ENCODE results near the gene DDX3X.

DNA sequence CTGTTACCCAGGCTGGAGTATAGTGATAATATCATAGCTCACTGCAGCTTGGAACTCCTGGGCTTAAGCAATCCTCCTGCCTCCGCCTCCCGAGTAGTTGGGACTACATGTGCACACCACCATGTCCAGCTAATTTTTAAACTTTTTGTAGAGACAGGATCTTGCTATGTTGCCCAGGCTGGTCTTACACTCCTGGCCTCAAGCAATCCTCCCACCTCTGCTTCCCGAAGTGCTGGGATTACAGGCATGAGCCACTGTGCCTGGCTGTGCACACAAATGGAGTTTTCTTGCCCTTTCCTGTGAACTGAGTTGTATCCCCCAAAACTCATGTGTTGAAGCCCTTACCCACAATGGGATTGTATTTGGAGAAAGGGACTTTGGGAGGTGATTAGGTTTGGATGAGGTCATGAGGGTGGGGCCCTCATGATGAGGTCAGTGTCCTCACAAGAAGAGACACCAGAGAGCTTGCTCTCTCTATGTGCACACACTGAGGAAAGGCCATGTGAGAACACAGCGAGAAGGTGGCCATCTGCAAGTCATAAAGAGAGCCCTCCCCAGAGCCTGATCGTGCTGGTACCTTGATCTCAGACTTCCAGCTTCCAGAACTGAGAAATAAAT is 40.1 kb downstream of the DDX3X start:
- TF ChIP-seq, protein P1, sequence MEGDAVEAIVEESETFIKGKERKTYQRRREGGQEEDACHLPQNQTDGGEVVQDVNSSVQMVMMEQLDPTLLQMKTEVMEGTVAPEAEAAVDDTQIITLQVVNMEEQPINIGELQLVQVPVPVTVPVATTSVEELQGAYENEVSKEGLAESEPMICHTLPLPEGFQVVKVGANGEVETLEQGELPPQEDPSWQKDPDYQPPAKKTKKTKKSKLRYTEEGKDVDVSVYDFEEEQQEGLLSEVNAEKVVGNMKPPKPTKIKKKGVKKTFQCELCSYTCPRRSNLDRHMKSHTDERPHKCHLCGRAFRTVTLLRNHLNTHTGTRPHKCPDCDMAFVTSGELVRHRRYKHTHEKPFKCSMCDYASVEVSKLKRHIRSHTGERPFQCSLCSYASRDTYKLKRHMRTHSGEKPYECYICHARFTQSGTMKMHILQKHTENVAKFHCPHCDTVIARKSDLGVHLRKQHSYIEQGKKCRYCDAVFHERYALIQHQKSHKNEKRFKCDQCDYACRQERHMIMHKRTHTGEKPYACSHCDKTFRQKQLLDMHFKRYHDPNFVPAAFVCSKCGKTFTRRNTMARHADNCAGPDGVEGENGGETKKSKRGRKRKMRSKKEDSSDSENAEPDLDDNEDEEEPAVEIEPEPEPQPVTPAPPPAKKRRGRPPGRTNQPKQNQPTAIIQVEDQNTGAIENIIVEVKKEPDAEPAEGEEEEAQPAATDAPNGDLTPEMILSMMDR (conservative IDR thresholded peaks at IDR 0.05; ENCODE audit: low read depth, low read length), result no peak
- no peak for TF ChIP-seq RCOR1 (IDR thresholded peaks at IDR 0.05; ENCODE audit: insufficient replicate concordance, low read length)
- TF ChIP-seq CEBPB (IDR thresholded peaks at IDR 0.05; ENCODE audit: low read depth, low read length), result no peak
- TF ChIP-seq POLR2A (IDR thresholded peaks at IDR 0.05; ENCODE audit: low read depth, low read length), result no peak
- no peak for TF ChIP-seq FOS (IDR thresholded peaks at IDR 0.05; ENCODE audit: low read depth, low read length)
- TF ChIP-seq RAD21 (IDR thresholded peaks at IDR 0.05; ENCODE audit: low read length), result no peak
- no peak for TF ChIP-seq MAZ (IDR thresholded peaks at IDR 0.05; ENCODE audit: borderline replicate concordance, low read depth, low read length)
- no peak for TF ChIP-seq USF2 (IDR thresholded peaks at IDR 0.05; ENCODE audit: low read depth, low read length)

Data from IMR-90 (cell line).